ENCODE data around the gene PCCB.
"Not testable (repeated sequence)": the region's sequence is repeated elsewhere in the genome, so short reads cannot be mapped to it uniquely, and the experiment has no call there.

DNA sequence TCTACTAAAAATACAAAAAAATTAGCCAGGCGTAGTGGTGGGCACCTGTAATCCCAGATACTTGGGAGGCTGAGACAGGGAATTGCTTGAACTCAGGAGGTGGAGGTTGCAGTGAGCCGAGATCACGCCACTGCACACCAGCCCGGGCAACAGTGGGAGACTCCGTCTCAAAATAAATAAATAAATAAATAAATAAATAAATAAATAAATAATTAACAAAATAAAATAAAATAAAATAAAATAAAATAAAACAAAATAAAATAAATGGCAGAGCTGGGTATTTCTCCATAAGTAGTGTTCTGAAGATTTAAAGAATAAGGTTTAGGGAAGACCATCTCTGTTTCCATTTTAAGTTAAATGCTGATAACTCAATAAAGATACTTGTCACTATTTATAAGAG, 125.7 kb downstream of the PCCB start:
- TF ChIP-seq, protein P1, sequence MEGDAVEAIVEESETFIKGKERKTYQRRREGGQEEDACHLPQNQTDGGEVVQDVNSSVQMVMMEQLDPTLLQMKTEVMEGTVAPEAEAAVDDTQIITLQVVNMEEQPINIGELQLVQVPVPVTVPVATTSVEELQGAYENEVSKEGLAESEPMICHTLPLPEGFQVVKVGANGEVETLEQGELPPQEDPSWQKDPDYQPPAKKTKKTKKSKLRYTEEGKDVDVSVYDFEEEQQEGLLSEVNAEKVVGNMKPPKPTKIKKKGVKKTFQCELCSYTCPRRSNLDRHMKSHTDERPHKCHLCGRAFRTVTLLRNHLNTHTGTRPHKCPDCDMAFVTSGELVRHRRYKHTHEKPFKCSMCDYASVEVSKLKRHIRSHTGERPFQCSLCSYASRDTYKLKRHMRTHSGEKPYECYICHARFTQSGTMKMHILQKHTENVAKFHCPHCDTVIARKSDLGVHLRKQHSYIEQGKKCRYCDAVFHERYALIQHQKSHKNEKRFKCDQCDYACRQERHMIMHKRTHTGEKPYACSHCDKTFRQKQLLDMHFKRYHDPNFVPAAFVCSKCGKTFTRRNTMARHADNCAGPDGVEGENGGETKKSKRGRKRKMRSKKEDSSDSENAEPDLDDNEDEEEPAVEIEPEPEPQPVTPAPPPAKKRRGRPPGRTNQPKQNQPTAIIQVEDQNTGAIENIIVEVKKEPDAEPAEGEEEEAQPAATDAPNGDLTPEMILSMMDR (tag by site-specific recombination; IDR thresholded peaks at IDR 0.05) = not testable (repeated sequence)
- 0 out of 2 replicates have a peak, but pooled peaks have one; percentile 46 for TF ChIP-seq ZNF266 (tag by site-specific recombination; IDR thresholded peaks at IDR 0.05; ENCODE audit: low read depth)
- TF ChIP-seq MYNN (tag by site-specific recombination; IDR thresholded peaks at IDR 0.05; ENCODE audit: borderline replicate concordance) = peak; percentile 24; the same call in 1 of the 2 replicates
- not testable (repeated sequence) for TF ChIP-seq ZNF239 (tag by site-specific recombination; IDR thresholded peaks at IDR 0.05); HOXA7 (CRISPR knock-in tag; IDR thresholded peaks at IDR 0.05; ENCODE audit: borderline replicate concordance); ZNF558 (tag by site-specific recombination; IDR thresholded peaks at IDR 0.05); ZBTB1 (tag by site-specific recombination; IDR thresholded peaks at IDR 0.05); ZNF121 (tag by site-specific recombination; IDR thresholded peaks at IDR 0.05)
- TF ChIP-seq, protein P2, sequence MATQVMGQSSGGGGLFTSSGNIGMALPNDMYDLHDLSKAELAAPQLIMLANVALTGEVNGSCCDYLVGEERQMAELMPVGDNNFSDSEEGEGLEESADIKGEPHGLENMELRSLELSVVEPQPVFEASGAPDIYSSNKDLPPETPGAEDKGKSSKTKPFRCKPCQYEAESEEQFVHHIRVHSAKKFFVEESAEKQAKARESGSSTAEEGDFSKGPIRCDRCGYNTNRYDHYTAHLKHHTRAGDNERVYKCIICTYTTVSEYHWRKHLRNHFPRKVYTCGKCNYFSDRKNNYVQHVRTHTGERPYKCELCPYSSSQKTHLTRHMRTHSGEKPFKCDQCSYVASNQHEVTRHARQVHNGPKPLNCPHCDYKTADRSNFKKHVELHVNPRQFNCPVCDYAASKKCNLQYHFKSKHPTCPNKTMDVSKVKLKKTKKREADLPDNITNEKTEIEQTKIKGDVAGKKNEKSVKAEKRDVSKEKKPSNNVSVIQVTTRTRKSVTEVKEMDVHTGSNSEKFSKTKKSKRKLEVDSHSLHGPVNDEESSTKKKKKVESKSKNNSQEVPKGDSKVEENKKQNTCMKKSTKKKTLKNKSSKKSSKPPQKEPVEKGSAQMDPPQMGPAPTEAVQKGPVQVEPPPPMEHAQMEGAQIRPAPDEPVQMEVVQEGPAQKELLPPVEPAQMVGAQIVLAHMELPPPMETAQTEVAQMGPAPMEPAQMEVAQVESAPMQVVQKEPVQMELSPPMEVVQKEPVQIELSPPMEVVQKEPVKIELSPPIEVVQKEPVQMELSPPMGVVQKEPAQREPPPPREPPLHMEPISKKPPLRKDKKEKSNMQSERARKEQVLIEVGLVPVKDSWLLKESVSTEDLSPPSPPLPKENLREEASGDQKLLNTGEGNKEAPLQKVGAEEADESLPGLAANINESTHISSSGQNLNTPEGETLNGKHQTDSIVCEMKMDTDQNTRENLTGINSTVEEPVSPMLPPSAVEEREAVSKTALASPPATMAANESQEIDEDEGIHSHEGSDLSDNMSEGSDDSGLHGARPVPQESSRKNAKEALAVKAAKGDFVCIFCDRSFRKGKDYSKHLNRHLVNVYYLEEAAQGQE (tag by site-specific recombination; IDR thresholded peaks at IDR 0.05) = peak; percentile 44; the same call in 1 of the 2 replicates
- TF ChIP-seq, protein P3, sequence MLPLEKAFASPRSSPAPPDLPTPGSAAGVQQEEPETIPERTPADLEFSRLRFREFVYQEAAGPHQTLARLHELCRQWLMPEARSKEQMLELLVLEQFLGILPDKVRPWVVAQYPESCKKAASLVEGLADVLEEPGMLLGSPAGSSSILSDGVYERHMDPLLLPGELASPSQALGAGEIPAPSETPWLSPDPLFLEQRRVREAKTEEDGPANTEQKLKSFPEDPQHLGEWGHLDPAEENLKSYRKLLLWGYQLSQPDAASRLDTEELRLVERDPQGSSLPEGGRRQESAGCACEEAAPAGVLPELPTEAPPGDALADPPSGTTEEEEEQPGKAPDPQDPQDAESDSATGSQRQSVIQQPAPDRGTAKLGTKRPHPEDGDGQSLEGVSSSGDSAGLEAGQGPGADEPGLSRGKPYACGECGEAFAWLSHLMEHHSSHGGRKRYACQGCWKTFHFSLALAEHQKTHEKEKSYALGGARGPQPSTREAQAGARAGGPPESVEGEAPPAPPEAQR (tag by site-specific recombination; IDR thresholded peaks at IDR 0.05) = not testable (repeated sequence)

All from HEK293 (cell line).